HG02885 (cell line): ENCODE data around the gene SLC26A3.
A peak's percentile ranks its signal among the peaks of the same experiment; 100 is the strongest.

ENCODE experiments used
- ATAC-seq: cut with Tn5 transposase; IDR thresholded peaks from one replicate; pipeline ENCODE4 v1.9.1; 2021; ENCODE audit warnings: mild to moderate bottlenecking; ENCODE audit not compliant: unreplicated experiment, poor library complexity

The SLC26A3 gene

GRCh38 chr7:107818622-107819021 lies 15.6 kb upstream of the SLC26A3 start:
- ATAC-seq: no peak

GRCh38 chr7:107816011-107816566 lies 13.1 kb upstream of the SLC26A3 start:
- no peak for ATAC-seq

- peak; percentile 53 for ATAC-seq
These were observed 12.3 kb upstream of the SLC26A3 start for GRCh38 chr7:107815254-107815882.

- no peak for ATAC-seq
These were observed 10.5 kb upstream of the SLC26A3 start for GRCh38 chr7:107813524-107813923.

- no peak for ATAC-seq
These were observed 8.9 kb upstream of the SLC26A3 start for GRCh38 chr7:107811934-107812333.

- no peak for ATAC-seq
These were observed 7.6 kb upstream of the SLC26A3 start for GRCh38 chr7:107810626-107811025.

- ATAC-seq: no peak
These were observed 6.2 kb upstream of the SLC26A3 start for GRCh38 chr7:107809179-107809578.

GRCh38 chr7:107799647-107800264 lies 3.3 kb downstream of the SLC26A3 start:
- no peak for ATAC-seq

GRCh38 chr7:107792364-107792763 lies 10.7 kb downstream of the SLC26A3 start:
- no peak for ATAC-seq

- no peak for ATAC-seq
These were observed 13.4 kb downstream of the SLC26A3 start for GRCh38 chr7:107789647-107790046.

GRCh38 chr7:107788662-107789061 lies 14.4 kb downstream of the SLC26A3 start:
- ATAC-seq: no peak

- ATAC-seq: no peak
These were observed 14.8 kb downstream of the SLC26A3 start for GRCh38 chr7:107788216-107788615.

- no peak for ATAC-seq
These were observed 17.1 kb downstream of the SLC26A3 start for GRCh38 chr7:107785926-107786325.

GRCh38 chr7:107785170-107785569 lies 17.9 kb downstream of the SLC26A3 start:
- ATAC-seq: no peak

GRCh38 chr7:107783648-107784047 lies 19.4 kb downstream of the SLC26A3 start:
- ATAC-seq: no peak

GRCh38 chr7:107782374-107782773 lies 20.6 kb downstream of the SLC26A3 start:
- ATAC-seq: no peak

GRCh38 chr7:107779647-107780099 lies 23.4 kb downstream of the SLC26A3 start:
- ATAC-seq: no peak

GRCh38 chr7:107778283-107778682 lies 24.7 kb downstream of the SLC26A3 start:
- no peak for ATAC-seq

GRCh38 chr7:107777702-107778101 lies 25.3 kb downstream of the SLC26A3 start:
- ATAC-seq: no peak

- ATAC-seq: no peak
These were observed 30.0 kb downstream of the SLC26A3 start for GRCh38 chr7:107773027-107773426.

- no peak for ATAC-seq
These were observed 34.8 kb downstream of the SLC26A3 start for GRCh38 chr7:107768263-107768662.

- no peak for ATAC-seq
These were observed 35.6 kb downstream of the SLC26A3 start for GRCh38 chr7:107767391-107767790.
